HG02763 (cell line): Measurements from ENCODE around the gene DCST2.

Source experiments
- ATAC-seq: cut with Tn5 transposase; IDR thresholded peaks from one replicate; pipeline ENCODE4 v1.9.1; 2021; ENCODE audit warnings: mild to moderate bottlenecking, moderate library complexity; ENCODE audit not compliant: unreplicated experiment

DCST2 gene

GRCh38 chr1:155033524-155033923 is at the start of gene DCST2, which contains the start of gene DCST1:
TSS of gene DCST2 (minus strand) at chr1:155033781. CDS start at chr1:155033701, 80 bp downstream.
TSS of gene DCST1 (plus strand) at chr1:155033824. CDS start at chr1:155034037, 213 bp downstream.
- ATAC-seq: no peak

GRCh38 chr1:155083052-155083541 is 49.5 kb upstream of the DCST2 start:
- no peak for ATAC-seq

GRCh38 chr1:155082301-155083051 is 48.9 kb upstream of the DCST2 start:
- no peak for ATAC-seq

GRCh38 chr1:155081472-155082300 is 48.1 kb upstream of the DCST2 start:
- no peak for ATAC-seq

GRCh38 chr1:155080312-155081228 is 47.0 kb upstream of the DCST2 start:
- ATAC-seq: no peak

GRCh38 chr1:155079487-155080311 is 46.1 kb upstream of the DCST2 start:
- no peak for ATAC-seq

GRCh38 chr1:155079210-155079486 is 45.6 kb upstream of the DCST2 start:
- no peak for ATAC-seq

- ATAC-seq: no peak
These were observed 45.1 kb upstream of the DCST2 start, which contains the start of gene EFNA3 for GRCh38 chr1:155078469-155079209. TSS of gene EFNA3 (plus strand) at chr1:155078837. CDS start at chr1:155078942, 105 bp downstream.

GRCh38 chr1:155077758-155078445 is 44.3 kb upstream of the DCST2 start:
- ATAC-seq: no peak

- no peak for ATAC-seq
These were observed 43.8 kb upstream of the DCST2 start for GRCh38 chr1:155077346-155077745.

GRCh38 chr1:155076371-155076770 is 42.8 kb upstream of the DCST2 start:
- no peak for ATAC-seq

GRCh38 chr1:155075535-155075934 is 42.0 kb upstream of the DCST2 start:
- ATAC-seq: no peak

- ATAC-seq: no peak
These were observed 40.0 kb upstream of the DCST2 start for GRCh38 chr1:155073377-155074242.

GRCh38 chr1:155072531-155073289 is 39.1 kb upstream of the DCST2 start:
- ATAC-seq: no peak

GRCh38 chr1:155071701-155072100 is 38.1 kb upstream of the DCST2 start:
- no peak for ATAC-seq

GRCh38 chr1:155070721-155071569 is 37.4 kb upstream of the DCST2 start:
- no peak for ATAC-seq
